DMS114 treated with DMSO at 0.1 percent for 48 hours (cell line): ENCODE data around the gene SLC7A14.

ENCODE experiments used
- DNase-seq: peaks from one replicate; lab custom pipeline; 2025; ENCODE audit not compliant: unreplicated experiment; lab: John Stamatoyannopoulos, UW

Gene SLC7A14

GRCh38 chr3:170499562-170500156 is 86.2 kb downstream of the SLC7A14 start:
- DNase-seq = no peak

- DNase-seq = no peak
These were observed 88.4 kb downstream of the SLC7A14 start for GRCh38 chr3:170497207-170498095.

GRCh38 chr3:170496868-170497140 is 89.1 kb downstream of the SLC7A14 start:
- DNase-seq = no peak

GRCh38 chr3:170496026-170496867 is 89.6 kb downstream of the SLC7A14 start:
- DNase-seq = no peak

GRCh38 chr3:170494766-170495165 is 91.1 kb downstream of the SLC7A14 start:
- no peak for DNase-seq

- no peak for DNase-seq
These were observed 92.1 kb downstream of the SLC7A14 start for GRCh38 chr3:170493712-170494182.

GRCh38 chr3:170491901-170492300 is 94.0 kb downstream of the SLC7A14 start:
- DNase-seq = no peak

- no peak for DNase-seq
These were observed 94.9 kb downstream of the SLC7A14 start for GRCh38 chr3:170490828-170491560.

- no peak for DNase-seq
These were observed 97.1 kb downstream of the SLC7A14 start for GRCh38 chr3:170488802-170489201.

- DNase-seq = no peak
These were observed 98.8 kb downstream of the SLC7A14 start for GRCh38 chr3:170487031-170487430.

GRCh38 chr3:170486398-170486797 is 99.5 kb downstream of the SLC7A14 start:
- no peak for DNase-seq

- DNase-seq = no peak
These were observed 100.2 kb downstream of the SLC7A14 start for GRCh38 chr3:170485696-170486095.

- DNase-seq = no peak
These were observed 100.6 kb downstream of the SLC7A14 start for GRCh38 chr3:170485294-170485693.

GRCh38 chr3:170484869-170485268 is 101.0 kb downstream of the SLC7A14 start:
- no peak for DNase-seq

- no peak for DNase-seq
These were observed 102.2 kb downstream of the SLC7A14 start for GRCh38 chr3:170483485-170484262.

GRCh38 chr3:170482199-170482598 is 103.7 kb downstream of the SLC7A14 start:
- DNase-seq = no peak

GRCh38 chr3:170480111-170480510 is 105.8 kb downstream of the SLC7A14 start:
- no peak for DNase-seq

- no peak for DNase-seq
These were observed 108.5 kb downstream of the SLC7A14 start for GRCh38 chr3:170477395-170477794.

- DNase-seq = no peak
These were observed 109.6 kb downstream of the SLC7A14 start for GRCh38 chr3:170476291-170476690.

GRCh38 chr3:170475092-170475685 is 110.7 kb downstream of the SLC7A14 start:
- DNase-seq = no peak
